Colonic mucosa (tissue), 4 donors: ENCODE data around the gene ZNF136. TPM values are rescaled to one million over a fixed set of nuclear protein-coding genes. Genes with fewer than 3 reads are reported as not detected.
A peak's percentile ranks its signal among the peaks of the same experiment; 100 is the strongest.

Experiments
- DNase-seq: peaks from one replicate; pipeline ENCODE4 v3.0.0-alpha.2; 2020
- H3K27ac ChIP-seq: fragments of 200-600 bp; one replicate; pipeline ENCODE4 v1.8.0; 2021
- H3K27me3 ChIP-seq: fragments of 200-600 bp; one replicate; pipeline ENCODE4 v1.8.0; 2021
- H3K36me3 ChIP-seq: fragments of 200-600 bp; one replicate; pipeline ENCODE4 v1.8.0; 2021
- H3K4me1 ChIP-seq: fragments of 200-600 bp; one replicate; pipeline ENCODE4 v1.8.0; 2021; ENCODE audit warnings: mild to moderate bottlenecking
- H3K4me3 ChIP-seq: fragments of 200-600 bp; one replicate; pipeline ENCODE4 v1.8.0; 2021
- H3K9ac ChIP-seq, 2 donors: one replicate each; pipeline ENCODE4 v1.7.0; 2013; ENCODE audit warnings: control low read depth in 2 of 2, low read depth in 2 of 2, low read length in 2 of 2
- H3K9me3 ChIP-seq: fragments of 200-600 bp; one replicate; pipeline ENCODE4 v1.8.0; 2021
- intact Hi-C: fragments of 100-400 bp; cut with DNase I; formaldehyde crosslinking; loops from one replicate; pipeline ENCODE4 v1.14.1; 2022
- total RNA-seq, 2 donors: library from RNA; stranded (reverse); fragmentation: NEBNext Ultra II Directional in 1 of 2; extraction: Animal tissue kit (Norgen Biotek cat#: 25700) in 1 of 2; gene quantifications; one replicate each; pipeline ENCODE4 v1.2.1, GENCODE V29; 2021
- TF ChIP-seq, protein P1 (sequence below): fragments of 200-600 bp; IDR thresholded peaks from one replicate; pipeline ENCODE4 v1.8.0; 2022; ENCODE audit warnings: antibody characterized with exemption, mild to moderate bottlenecking
- donor health status: healthy.
- donor health status: DM: no; HTN: no; CAD: no.
- donor health status: DM: no; HTN: no; CAD: no.

Gene ZNF136
- total RNA-seq, 2 donors from 2014 or later, result 4.6 to 7.1 TPM

DNA sequence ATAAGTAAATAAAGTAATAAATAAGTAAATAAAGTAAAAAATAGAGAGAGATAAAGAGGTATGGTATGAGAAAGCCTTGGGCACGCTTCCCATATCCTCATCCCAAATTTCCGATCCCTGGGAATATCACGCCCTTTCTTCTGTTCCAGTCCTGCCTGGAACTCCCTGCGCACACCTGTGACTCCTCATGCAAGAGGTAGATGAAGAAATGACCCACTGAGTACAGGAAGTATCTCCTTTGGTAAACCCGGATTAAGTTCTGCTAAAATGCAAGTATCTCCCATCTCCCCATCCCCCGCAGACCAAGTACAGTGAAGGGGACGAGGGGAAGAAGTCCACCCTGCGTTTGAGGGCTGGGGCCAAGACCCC is 399 bp upstream of the ZNF136 start:
- Histone ChIP-seq H3K9me3 (no peaks in the 10 kb centered on the region), H3K27me3 (no peaks in the 10 kb centered on the region), H3K4me3 (peak overlapping the region; percentile 97), H3K27ac (peak overlapping the region; percentile 95), H3K9ac (peak overlapping the region; percentile 92 to 98), H3K36me3 (no peaks in the 10 kb centered on the region), H3K4me1 (no peaks in the 10 kb centered on the region)
- no peak for DNase-seq
- TF ChIP-seq, protein P1, sequence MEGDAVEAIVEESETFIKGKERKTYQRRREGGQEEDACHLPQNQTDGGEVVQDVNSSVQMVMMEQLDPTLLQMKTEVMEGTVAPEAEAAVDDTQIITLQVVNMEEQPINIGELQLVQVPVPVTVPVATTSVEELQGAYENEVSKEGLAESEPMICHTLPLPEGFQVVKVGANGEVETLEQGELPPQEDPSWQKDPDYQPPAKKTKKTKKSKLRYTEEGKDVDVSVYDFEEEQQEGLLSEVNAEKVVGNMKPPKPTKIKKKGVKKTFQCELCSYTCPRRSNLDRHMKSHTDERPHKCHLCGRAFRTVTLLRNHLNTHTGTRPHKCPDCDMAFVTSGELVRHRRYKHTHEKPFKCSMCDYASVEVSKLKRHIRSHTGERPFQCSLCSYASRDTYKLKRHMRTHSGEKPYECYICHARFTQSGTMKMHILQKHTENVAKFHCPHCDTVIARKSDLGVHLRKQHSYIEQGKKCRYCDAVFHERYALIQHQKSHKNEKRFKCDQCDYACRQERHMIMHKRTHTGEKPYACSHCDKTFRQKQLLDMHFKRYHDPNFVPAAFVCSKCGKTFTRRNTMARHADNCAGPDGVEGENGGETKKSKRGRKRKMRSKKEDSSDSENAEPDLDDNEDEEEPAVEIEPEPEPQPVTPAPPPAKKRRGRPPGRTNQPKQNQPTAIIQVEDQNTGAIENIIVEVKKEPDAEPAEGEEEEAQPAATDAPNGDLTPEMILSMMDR, result no peak
- intact Hi-C loops, result no loop called here

DNA sequence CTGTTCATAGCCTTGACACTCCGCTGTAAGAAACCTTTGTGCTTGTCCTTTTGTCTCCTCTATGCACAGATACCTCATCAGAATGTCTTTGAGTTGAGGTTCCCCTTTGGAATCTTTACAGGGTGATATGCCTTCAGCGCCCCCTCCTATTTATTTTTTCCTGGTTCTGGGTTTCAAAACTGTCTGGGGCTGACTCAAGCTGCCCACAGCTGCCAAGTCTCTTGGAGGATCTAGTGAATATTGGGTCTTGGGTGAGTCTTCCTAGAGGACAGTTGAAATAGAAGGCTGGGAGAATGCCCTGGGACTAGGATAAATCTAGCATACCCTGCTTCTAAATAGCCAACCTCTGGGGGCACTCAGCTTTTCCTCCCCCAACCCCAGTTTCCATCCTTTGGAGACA is 930 bp downstream of the ZNF136 start:
- TF ChIP-seq, protein P1, result no peak
- Histone ChIP-seq H3K9me3 (no peaks in the 10 kb centered on the region), H3K27ac (peak overlapping the region; percentile 95), H3K9ac (peak overlapping the region; percentile 92 to 98), H3K4me3 (peak overlapping the region; percentile 97), H3K4me1 (no peaks in the 10 kb centered on the region), H3K36me3 (no peaks in the 10 kb centered on the region), H3K27me3 (no peaks in the 10 kb centered on the region)
- no peak for DNase-seq
- intact Hi-C loops, result no loop called here

DNA sequence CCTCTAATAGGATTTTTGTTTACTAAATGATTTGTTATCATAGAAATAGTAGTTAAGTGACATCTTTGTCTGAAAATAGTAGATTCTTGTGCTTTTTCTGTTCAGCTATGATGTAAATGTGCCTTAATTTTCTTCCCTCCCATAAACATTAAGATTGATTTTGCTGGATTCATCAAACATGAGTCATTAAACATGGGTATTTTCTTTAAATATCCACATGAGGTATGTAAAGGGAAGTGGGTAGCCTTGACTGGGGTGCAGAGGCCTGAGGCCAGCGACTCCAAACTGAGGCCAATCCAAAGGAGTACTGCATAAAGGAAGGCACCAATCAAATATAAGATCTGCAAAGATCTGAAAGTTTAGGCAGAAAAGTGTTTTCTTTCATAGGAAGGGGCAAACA is 3.7 kb downstream of the ZNF136 start:
- DNase-seq, result no peak
- Histone ChIP-seq H3K4me1 (no peaks in the 10 kb centered on the region), H3K4me3 (no peak overlapping the region), H3K27me3 (no peaks in the 10 kb centered on the region), H3K36me3 (no peaks in the 10 kb centered on the region), H3K9ac (no peak overlapping the region), H3K27ac (no peak overlapping the region), H3K9me3 (no peaks in the 10 kb centered on the region)
- intact Hi-C loops, result no loop called here
- TF ChIP-seq, protein P1, result no peak

DNA sequence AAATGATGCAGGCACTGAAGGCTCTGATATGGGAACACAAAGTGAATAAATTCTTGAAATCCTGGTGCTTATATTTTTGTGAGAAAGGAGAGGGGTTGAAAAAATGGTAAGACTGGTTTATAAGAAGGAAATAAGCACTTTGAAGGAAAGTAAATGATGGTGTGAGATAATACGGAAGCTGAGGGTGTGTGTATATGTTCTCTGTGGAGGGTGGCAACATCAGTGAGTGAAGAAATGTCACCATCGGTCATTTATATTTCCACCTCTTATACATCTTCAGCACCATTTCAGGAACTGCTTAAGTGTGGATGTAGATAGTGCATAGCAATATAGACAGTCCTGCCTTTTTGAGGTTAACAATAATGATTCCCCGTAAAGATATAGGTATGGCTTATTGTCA is 17.5 kb downstream of the ZNF136 start:
- no peaks in the 10 kb centered on the region for H3K36me3 ChIP-seq

DNA sequence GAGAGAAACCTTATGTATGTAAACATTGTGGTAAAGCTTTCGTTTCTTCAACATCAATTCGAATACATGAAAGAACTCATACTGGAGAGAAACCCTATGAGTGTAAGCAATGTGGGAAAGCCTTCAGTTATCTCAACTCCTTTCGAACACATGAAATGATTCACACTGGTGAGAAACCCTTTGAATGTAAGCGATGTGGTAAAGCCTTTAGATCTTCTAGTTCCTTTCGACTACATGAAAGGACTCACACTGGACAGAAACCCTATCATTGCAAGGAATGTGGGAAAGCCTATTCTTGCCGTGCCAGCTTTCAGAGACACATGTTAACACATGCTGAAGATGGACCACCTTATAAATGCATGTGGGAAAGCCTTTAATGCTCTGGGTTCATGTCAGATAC is 24.7 kb downstream of the ZNF136 start:
- no peak overlapping the region for H3K27ac ChIP-seq
- no peak overlapping the region for H3K9ac ChIP-seq
- H3K4me3 ChIP-seq, result no peak overlapping the region
- TF ChIP-seq, protein P1, result no peak
- intact Hi-C loops, result no loop called here
- H3K9me3 ChIP-seq, result peaks cover 5% of the 10 kb centered on the region
- no peaks in the 10 kb centered on the region for H3K4me1 ChIP-seq
- H3K27me3 ChIP-seq, result no peaks in the 10 kb centered on the region
- DNase-seq, result no peak
- peaks cover 17% of the 10 kb centered on the region for H3K36me3 ChIP-seq

More for the DNA sequence above, 17.5 kb downstream of the ZNF136 start:
- DNase-seq, result no peak
- Histone ChIP-seq H3K4me1 (no peaks in the 10 kb centered on the region), H3K27ac (no peak overlapping the region), H3K9ac (no peak overlapping the region), H3K9me3 (no peaks in the 10 kb centered on the region), H3K4me3 (no peak overlapping the region), H3K27me3 (no peaks in the 10 kb centered on the region)
- TF ChIP-seq, protein P1, result no peak
- intact Hi-C loops, result no loop called here
